CD4-positive, alpha-beta T cell (primary cell): ENCODE measurements around the gene LRP1B. TPM values are rescaled to one million over a fixed set of nuclear protein-coding genes. Genes with fewer than 3 reads are reported as not detected.

ENCODE experiments used
- ATAC-seq: fragments of 200-7000 bp; cut with Tn5 transposase; one replicate; pipeline ENCODE4 v1.10.0; 2022; ENCODE audit warnings: mild to moderate bottlenecking; ENCODE audit not compliant: poor library complexity
- CTCF ChIA-PET: fragments of 350-600 bp; sonication (Branson Sonifier 250); formaldehyde crosslinking; loops from one replicate; lab custom pipeline; 2021; ENCODE audit warnings: antibody characterized with exemption, inconsistent platforms; lab: Charles Lee
- POLR2A ChIA-PET: fragments of 350-600 bp; sonication (Branson Sonifier 250); formaldehyde crosslinking; loops from one replicate; lab custom pipeline; 2021; ENCODE audit warnings: antibody characterized with exemption, inconsistent platforms; lab: Charles Lee
- DNase-seq, 14 experiments: peaks; one replicate each; pipeline ENCODE4 v3.0.0-alpha.2; 2013 to 2020; ENCODE audit warnings: mixed read lengths in 2 of 14
- H3K27ac ChIP-seq, 2 donors: one replicate each; pipeline versions ENCODE4 v1.5.1 to v1.7.0; 2013; ENCODE audit warnings: low read length in 2 of 2, low read depth in 1 of 2, mild to moderate bottlenecking in 1 of 2
- H3K27me3 ChIP-seq, 2 experiments: 1 replicate in 1 of 2; 2 replicates in 1 of 2; pipeline versions ENCODE4 v1.6.1 to v1.7.0; 2013; ENCODE audit warnings: low read length in 2 of 2, control low read depth in 1 of 2, mild to moderate bottlenecking in 1 of 2, moderate library complexity in 1 of 2; ENCODE audit not compliant: insufficient read depth in 2 of 2, control insufficient read depth in 1 of 2
- H3K36me3 ChIP-seq: one replicate; pipeline ENCODE4 v1.6.1; 2013; ENCODE audit warnings: low read length, control low read depth; ENCODE audit not compliant: insufficient read depth
- H3K4me1 ChIP-seq: one replicate; pipeline ENCODE4 v1.6.1; 2013; ENCODE audit warnings: low read length, control low read depth; ENCODE audit not compliant: insufficient read depth
- H3K4me3 ChIP-seq: one replicate; pipeline ENCODE4 v1.5.1; 2013; ENCODE audit warnings: mild to moderate bottlenecking, low read length, moderate library complexity
- H3K9me3 ChIP-seq, 2 experiments: 1 replicate in 1 of 2; 2 replicates in 1 of 2; pipeline versions ENCODE4 v1.6.1 to v1.7.0; 2013; ENCODE audit warnings: low read length in 2 of 2, mild to moderate bottlenecking in 2 of 2, control low read depth in 1 of 2, moderate library complexity in 1 of 2; ENCODE audit not compliant: control insufficient read depth in 1 of 2, insufficient read depth in 1 of 2
- H3K27ac Mint-ChIP-seq: one replicate; pipeline ENCODE4 v1.8.0; 2020; ENCODE audit warnings: mixed read lengths
- H3K27me3 Mint-ChIP-seq: one replicate; pipeline ENCODE4 v1.8.0; 2021; ENCODE audit warnings: mixed read lengths
- H3K36me3 Mint-ChIP-seq: one replicate; pipeline ENCODE4 v1.8.0; 2021; ENCODE audit warnings: low read depth, mixed read lengths
- H3K4me1 Mint-ChIP-seq: one replicate; pipeline ENCODE4 v1.8.0; 2021; ENCODE audit warnings: low read depth, mixed read lengths
- H3K4me3 Mint-ChIP-seq: one replicate; pipeline ENCODE4 v1.8.0; 2020; ENCODE audit warnings: mild to moderate bottlenecking, mixed read lengths
- H3K9me3 Mint-ChIP-seq: one replicate; pipeline ENCODE4 v1.8.0; 2020; ENCODE audit warnings: mixed read lengths
- intact Hi-C, 2 experiments: fragments of 100-400 bp; cut with DNase I in 1 of 2; cut with micrococcal nuclease in 1 of 2; formaldehyde crosslinking; loops; one replicate each; pipeline versions ENCODE4 v1.15.1 to v1.9.0; 2023 to 2025; cut with DNase I, micrococcal nuclease
- total RNA-seq, 174 experiments: library from RNA in 2 of 174; stranded (reverse) in 2 of 174; gene quantifications; one replicate each; pipeline ENCODE4 v1.2.3 and lab custom pipeline; 2021 to 2026
- TF ChIP-seq, protein P1 (sequence below): fragments of 200-600 bp; IDR thresholded peaks from one replicate; pipeline ENCODE4 v1.8.0; 2022; ENCODE audit warnings: antibody characterized with exemption, mild to moderate bottlenecking

Gene LRP1B
- total RNA-seq, 2 experiments from 2014 or later, result not detected

DNA sequence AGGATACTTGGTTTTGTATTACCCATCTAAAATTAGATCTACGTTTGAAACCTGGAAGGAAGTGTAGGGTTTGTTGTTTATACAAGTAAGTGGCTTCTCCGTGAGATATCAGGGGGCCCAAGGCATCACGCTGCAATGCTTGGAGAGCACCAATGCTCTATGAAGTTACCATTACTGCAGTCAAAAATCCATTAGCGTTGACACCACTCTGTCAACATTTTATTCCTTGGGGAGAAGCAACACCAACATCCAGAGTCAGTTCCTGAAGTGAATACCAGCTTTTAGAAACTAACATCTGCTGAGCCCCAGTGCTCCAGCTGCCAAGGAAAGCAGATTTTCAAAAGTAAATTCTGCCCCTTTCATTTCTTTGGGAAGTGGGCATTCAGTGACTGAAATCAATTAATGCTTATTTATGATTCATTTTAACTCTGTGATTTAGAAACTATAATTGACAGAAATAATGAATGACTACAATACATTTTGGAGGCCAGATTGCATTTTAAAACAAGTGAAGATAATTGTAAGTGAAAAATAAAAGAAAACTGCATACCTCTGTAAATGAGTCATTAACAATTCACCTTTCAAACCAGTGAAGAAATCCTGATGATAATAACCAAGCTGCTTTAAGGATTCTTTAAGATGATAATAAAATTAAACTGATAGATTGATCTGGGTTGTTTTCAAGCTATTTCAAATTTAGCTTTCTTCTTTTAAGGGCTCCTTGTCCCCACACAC, 30.5 kb downstream of the LRP1B start:
- no peak for ATAC-seq
- Histone ChIP-seq H3K27me3 (no peaks in the 10 kb centered on the region), H3K9me3 (no peaks in the 10 kb centered on the region), H3K4me3 (no peak overlapping the region), H3K36me3 (no peaks in the 10 kb centered on the region), H3K4me1 (no peaks in the 10 kb centered on the region), H3K27ac (no peak overlapping the region)
- ChIA-PET POLR2A (no interaction called here), CTCF (no interaction called here)
- intact Hi-C loops, result no loop called here
- H3K4me3 Mint-ChIP-seq, result no peak overlapping the region
- H3K27ac Mint-ChIP-seq, result no peak overlapping the region
- H3K27me3 Mint-ChIP-seq, result no peaks in the 10 kb centered on the region
- H3K9me3 Mint-ChIP-seq, result no peaks in the 10 kb centered on the region
- no peaks in the 10 kb centered on the region for H3K4me1 Mint-ChIP-seq
- no peaks in the 10 kb centered on the region for H3K36me3 Mint-ChIP-seq
- TF ChIP-seq, protein P1, sequence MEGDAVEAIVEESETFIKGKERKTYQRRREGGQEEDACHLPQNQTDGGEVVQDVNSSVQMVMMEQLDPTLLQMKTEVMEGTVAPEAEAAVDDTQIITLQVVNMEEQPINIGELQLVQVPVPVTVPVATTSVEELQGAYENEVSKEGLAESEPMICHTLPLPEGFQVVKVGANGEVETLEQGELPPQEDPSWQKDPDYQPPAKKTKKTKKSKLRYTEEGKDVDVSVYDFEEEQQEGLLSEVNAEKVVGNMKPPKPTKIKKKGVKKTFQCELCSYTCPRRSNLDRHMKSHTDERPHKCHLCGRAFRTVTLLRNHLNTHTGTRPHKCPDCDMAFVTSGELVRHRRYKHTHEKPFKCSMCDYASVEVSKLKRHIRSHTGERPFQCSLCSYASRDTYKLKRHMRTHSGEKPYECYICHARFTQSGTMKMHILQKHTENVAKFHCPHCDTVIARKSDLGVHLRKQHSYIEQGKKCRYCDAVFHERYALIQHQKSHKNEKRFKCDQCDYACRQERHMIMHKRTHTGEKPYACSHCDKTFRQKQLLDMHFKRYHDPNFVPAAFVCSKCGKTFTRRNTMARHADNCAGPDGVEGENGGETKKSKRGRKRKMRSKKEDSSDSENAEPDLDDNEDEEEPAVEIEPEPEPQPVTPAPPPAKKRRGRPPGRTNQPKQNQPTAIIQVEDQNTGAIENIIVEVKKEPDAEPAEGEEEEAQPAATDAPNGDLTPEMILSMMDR, result no peak
- DNase-seq, result no peak

DNA sequence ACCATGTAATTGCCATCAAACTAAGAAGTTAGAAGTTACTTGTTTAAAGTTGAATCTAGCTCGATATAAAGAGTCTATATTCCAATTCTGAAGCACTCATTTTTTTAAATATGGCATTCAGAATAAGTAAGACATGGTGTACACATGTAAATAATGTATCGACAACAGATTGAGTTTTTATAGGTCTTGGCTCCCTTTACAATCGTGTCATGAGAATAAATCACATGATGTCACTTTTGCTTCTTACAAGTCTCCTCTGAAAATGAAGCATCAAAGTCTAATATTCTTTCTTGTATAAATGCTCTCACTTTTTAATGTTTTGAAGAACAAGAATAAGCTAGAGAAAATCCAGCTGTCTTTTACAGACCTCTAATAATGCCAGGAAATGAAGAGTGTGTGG, 33.1 kb downstream of the LRP1B start:
- H3K9me3 ChIP-seq, result no peaks in the 10 kb centered on the region
- peaks cover 2% of the 10 kb centered on the region for H3K9me3 Mint-ChIP-seq
- H3K36me3 Mint-ChIP-seq, result no peaks in the 10 kb centered on the region
- H3K4me3 Mint-ChIP-seq, result no peak overlapping the region
- H3K27me3 ChIP-seq, result no peaks in the 10 kb centered on the region
- H3K27ac Mint-ChIP-seq, result no peak overlapping the region
- ATAC-seq (no peak), DNase-seq (no peak)
- no peaks in the 10 kb centered on the region for H3K36me3 ChIP-seq
- ChIA-PET CTCF (no interaction called here), POLR2A (no interaction called here)
- H3K4me3 ChIP-seq, result no peak overlapping the region
- H3K4me1 Mint-ChIP-seq, result no peaks in the 10 kb centered on the region
- no peaks in the 10 kb centered on the region for H3K27me3 Mint-ChIP-seq
- H3K27ac ChIP-seq, result no peak overlapping the region
- intact Hi-C loops, result no loop called here
- H3K4me1 ChIP-seq, result no peaks in the 10 kb centered on the region
- TF ChIP-seq, protein P1, result no peak

DNA sequence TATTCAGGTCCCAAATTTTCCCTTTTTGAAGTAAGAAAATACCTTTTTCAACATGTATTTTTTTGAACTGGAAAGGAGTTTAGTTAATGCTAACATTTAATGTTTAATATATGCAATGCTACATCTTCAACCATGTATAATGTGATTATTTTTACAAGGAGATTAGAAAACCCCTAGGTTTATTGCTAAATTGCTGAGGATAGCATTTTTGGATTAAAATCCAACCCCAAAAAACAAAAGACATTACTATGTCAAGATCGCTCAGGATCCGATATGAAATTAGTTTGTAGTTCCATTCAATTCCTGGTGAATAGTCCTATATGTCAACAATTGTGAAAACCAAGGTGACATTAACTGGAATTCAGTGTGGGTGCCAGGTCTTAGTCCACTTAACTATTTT, 35.2 kb downstream of the LRP1B start:
- Mint-ChIP-seq H3K36me3 (no peaks in the 10 kb centered on the region), H3K9me3 (peaks cover 2% of the 10 kb centered on the region), H3K4me3 (no peak overlapping the region), H3K4me1 (no peaks in the 10 kb centered on the region), H3K27me3 (no peaks in the 10 kb centered on the region), H3K27ac (no peak overlapping the region)
- intact Hi-C loops, result no loop called here
- DNase-seq (no peak), ATAC-seq (no peak)
- Histone ChIP-seq H3K27me3 (no peaks in the 10 kb centered on the region), H3K9me3 (no peaks in the 10 kb centered on the region), H3K4me1 (no peaks in the 10 kb centered on the region), H3K36me3 (no peaks in the 10 kb centered on the region), H3K4me3 (no peak overlapping the region), H3K27ac (no peak overlapping the region)
- POLR2A ChIA-PET, result no interaction called here
- TF ChIP-seq, protein P1, result no peak
- CTCF ChIA-PET, result no interaction called here
